ENCODE results near the gene IL36RN.
A peak's percentile ranks its signal among the peaks of the same experiment; 100 is the strongest.

Gene IL36RN

DNA sequence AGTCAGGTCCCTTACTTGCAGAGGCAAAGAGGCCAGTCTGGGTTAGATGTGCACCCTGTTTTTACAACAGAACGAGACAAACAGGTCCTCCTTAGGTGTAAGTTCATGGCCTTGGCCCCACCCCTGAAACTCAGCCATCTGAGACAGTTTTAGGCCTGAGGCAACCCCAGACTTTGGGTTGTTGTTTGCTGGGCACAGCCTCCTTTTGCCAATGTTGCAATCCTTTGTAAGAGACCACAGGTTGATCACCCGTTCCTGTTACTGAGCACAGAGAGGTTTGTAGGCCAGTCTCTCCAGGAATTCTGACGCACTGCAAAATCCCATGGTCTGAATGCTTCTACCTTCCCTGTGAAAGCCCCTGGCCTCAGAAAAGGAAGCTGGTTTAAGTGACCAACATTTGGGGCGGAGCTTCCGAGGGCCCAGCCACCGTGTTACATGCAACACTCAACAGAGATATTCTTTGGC lies 52.9 kb downstream of the IL36RN start:
- TF ChIP-seq GATA1 (IDR thresholded peaks at IDR 0.05; ENCODE audit: low read depth, low read length) (no peak), POLR2A (IDR thresholded peaks at IDR 0.05; ENCODE audit: low read length) (no peak)
- DNase-seq: peak in 1 of 2 experiments; percentile 25

DNA sequence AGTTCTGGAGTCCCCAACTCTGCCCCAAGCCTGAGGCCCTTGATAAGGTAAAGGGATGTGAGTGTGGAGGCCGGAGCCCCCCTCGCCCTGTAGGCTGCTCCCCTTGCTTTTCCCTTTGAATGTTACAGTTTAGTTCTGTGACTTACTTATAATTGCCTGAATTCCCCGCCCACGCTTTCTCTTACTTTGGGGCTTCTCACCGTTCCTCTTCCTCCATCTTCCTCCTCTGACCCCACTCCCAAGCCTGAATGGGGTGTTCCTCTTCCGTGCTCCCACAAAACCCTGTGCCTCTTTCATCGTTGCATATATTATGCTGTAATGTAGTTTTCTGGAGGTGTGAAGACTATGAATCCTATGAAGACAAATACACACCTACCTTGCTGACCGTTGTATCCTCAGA lies 53.4 kb downstream of the IL36RN start:
- DNase-seq: no peak
- no peak for TF ChIP-seq POLR2A (IDR thresholded peaks at IDR 0.05; ENCODE audit: low read length)
- TF ChIP-seq GATA1 (IDR thresholded peaks at IDR 0.05; ENCODE audit: low read depth, low read length): no peak

DNA sequence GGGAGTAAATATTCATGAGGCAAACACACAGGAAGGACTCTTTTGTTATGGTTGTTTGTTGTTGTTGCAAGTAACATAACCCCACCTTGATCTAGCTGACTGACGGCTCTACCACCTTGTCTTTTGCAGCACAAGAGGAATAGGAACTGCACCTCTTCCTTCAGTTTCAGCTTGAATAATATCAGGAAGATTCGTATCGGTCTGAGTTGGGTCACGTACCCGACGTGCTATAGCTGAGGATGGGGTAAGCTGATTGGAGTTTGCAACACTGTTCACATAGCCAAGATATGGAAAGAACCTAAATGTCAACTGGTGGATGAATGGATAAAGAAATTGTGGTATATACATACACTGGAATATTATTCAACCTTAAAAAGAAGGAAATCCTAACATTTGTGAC lies 53.9 kb downstream of the IL36RN start:
- no peak for DNase-seq

DNA sequence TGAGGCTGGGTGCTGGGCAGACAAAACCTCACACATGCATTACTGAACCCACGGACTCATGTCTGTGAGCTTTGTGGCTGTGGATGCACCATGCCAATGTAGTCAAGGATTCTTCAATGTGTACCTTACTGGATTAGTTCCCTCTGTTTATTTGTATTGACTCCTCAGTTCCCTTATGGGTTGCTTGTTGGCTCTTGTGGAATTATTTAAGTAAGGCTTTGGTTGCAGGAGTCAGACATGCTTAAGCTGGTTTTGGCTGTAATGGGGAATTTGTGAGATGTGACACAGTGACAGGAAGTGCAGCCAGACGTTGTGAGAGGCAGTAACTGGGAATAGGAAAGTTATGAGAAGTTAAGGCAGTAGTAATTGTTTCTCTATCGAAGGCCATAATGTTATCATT lies 54.8 kb downstream of the IL36RN start:
- DNase-seq: no peak
- TF ChIP-seq POLR2A (IDR thresholded peaks at IDR 0.05; ENCODE audit: low read length) (no peak), GATA1 (IDR thresholded peaks at IDR 0.05; ENCODE audit: low read depth, low read length) (no peak)

More for the DNA sequence above, 53.9 kb downstream of the IL36RN start:
- TF ChIP-seq GATA1 (IDR thresholded peaks at IDR 0.05; ENCODE audit: low read depth, low read length) (no peak), POLR2A (IDR thresholded peaks at IDR 0.05; ENCODE audit: low read length) (no peak)
